HL-60 (cell line): ENCODE measurements around the gene PPP1R9A.

ENCODE experiments used
- DNase-seq, 2 experiments: peaks; one replicate each; pipeline ENCODE4 v3.0.0-alpha.2; 2010 to 2020; ENCODE audit warnings: low read depth in 1 of 2, low spot score in 1 of 2
- H3K27ac ChIP-seq: fragments of 250-450 bp; sonication (Bioruptor Pico); replicated peaks from 2 replicates; pipeline ENCODE4 v1.5.1; 2020; ENCODE audit warnings: mild to moderate bottlenecking, moderate library complexity
- H3K27me3 ChIP-seq: fragments of 250-450 bp; sonication (Bioruptor Pico); 2 replicates; pipeline ENCODE4 v1.5.1; 2021; ENCODE audit warnings: mild to moderate bottlenecking, moderate library complexity; ENCODE audit not compliant: insufficient read depth, poor library complexity, severe bottlenecking
- H3K4me3 ChIP-seq: replicated peaks from 2 replicates; pipeline ENCODE4 v1.5.1; 2011; ENCODE audit warnings: mild to moderate bottlenecking, control low read depth, low read length; ENCODE audit not compliant: insufficient read depth
- CTCF ChIP-seq: IDR thresholded peaks from one replicate; pipeline ENCODE4 v1.5.1; 2011; ENCODE audit warnings: low read length, control low read depth, inconsistent platforms; ENCODE audit not compliant: insufficient read depth
- GABPA ChIP-seq: IDR thresholded peaks from 2 replicates; pipeline ENCODE4 v1.6.1; 2012; ENCODE audit warnings: low read depth
- POLR2AphosphoS5 ChIP-seq: IDR thresholded peaks from 2 replicates; pipeline ENCODE4 v1.6.1; 2012; ENCODE audit warnings: low read depth
- SPI1 ChIP-seq: IDR thresholded peaks from 2 replicates; pipeline ENCODE4 v1.6.1; 2012; ENCODE audit warnings: low read depth, mild to moderate bottlenecking, borderline replicate concordance
- TF ChIP-seq, protein P1 (sequence below): IDR thresholded peaks from 2 replicates; pipeline ENCODE4 v1.6.1; 2012; ENCODE audit warnings: low read depth; ENCODE audit not compliant: insufficient replicate concordance

The PPP1R9A gene

DNA sequence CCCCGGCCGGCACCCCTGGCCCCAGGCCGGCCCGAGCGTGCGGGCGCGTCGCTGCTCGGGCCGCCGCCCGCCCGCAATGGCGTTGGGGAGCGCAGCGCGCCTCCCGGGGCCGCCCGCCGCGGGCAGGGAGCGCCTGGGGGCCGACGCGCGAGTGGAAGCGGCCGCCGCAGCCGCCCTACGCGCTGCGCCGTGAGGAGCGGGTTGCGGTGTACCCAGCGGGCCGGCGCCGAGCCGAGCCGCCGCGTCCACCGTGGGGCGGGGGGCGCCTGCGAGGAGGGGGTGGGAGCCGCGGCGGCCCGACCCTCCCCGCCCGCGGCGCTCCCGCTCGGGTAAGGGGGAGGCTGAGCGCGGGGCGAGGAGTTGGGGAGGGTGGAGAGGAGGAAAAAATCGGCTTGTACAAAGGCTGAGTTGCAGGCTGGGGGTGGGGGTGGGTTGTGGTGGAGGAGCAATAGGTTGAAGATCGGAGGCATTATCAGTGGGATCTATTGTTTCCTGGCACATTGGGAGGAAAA is 473 bp downstream of the PPP1R9A start:
- DNase-seq = no peak
- no peak overlapping the region for H3K4me3 ChIP-seq
- TF ChIP-seq POLR2AphosphoS5 (no peak), CTCF (no peak), GABPA (no peak), SPI1 (no peak)
- TF ChIP-seq, protein P1, sequence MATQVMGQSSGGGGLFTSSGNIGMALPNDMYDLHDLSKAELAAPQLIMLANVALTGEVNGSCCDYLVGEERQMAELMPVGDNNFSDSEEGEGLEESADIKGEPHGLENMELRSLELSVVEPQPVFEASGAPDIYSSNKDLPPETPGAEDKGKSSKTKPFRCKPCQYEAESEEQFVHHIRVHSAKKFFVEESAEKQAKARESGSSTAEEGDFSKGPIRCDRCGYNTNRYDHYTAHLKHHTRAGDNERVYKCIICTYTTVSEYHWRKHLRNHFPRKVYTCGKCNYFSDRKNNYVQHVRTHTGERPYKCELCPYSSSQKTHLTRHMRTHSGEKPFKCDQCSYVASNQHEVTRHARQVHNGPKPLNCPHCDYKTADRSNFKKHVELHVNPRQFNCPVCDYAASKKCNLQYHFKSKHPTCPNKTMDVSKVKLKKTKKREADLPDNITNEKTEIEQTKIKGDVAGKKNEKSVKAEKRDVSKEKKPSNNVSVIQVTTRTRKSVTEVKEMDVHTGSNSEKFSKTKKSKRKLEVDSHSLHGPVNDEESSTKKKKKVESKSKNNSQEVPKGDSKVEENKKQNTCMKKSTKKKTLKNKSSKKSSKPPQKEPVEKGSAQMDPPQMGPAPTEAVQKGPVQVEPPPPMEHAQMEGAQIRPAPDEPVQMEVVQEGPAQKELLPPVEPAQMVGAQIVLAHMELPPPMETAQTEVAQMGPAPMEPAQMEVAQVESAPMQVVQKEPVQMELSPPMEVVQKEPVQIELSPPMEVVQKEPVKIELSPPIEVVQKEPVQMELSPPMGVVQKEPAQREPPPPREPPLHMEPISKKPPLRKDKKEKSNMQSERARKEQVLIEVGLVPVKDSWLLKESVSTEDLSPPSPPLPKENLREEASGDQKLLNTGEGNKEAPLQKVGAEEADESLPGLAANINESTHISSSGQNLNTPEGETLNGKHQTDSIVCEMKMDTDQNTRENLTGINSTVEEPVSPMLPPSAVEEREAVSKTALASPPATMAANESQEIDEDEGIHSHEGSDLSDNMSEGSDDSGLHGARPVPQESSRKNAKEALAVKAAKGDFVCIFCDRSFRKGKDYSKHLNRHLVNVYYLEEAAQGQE = no peak

DNA sequence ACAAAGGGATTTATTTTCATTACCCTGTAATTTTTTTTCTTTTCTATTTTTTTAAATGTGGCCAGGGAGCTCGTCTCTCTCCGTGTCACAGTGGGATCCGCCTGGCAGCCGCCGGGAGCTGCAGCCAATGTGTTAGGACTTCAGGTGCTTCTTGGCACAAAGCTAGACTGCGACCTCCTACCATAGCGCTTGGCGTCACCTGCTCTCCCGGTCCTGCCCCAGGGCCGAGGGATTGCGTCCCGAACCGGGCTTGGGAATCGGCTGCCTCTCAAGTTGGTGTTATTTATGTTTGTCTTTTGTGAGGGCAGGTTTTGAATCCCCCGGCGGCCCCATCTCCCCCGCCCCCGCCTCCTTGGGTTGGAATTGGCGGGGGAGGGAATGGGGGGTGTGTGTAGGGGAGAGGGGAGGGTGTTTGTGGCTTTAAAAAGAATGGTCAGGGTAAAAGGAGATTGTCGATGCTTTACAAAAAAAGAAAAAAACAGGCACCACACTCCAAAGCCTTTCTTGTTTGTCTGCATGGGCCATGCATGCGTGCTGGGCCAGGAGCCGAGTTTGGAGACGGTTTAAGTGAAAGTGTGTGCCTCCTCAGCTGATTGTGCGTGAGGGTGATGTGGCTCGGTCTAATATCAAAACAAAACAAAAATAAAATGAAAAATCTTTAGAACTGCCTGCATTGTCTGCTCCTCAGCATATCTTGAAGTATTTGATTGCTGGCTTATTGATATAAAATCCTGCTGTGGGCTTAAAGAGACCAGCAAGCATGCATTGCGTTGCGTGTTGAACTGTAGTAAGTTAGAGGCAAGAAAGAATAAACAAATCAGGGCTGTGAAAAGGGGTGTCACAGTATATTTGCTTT is 1.2 kb downstream of the PPP1R9A start:
- TF ChIP-seq SPI1 (no peak), GABPA (no peak), POLR2AphosphoS5 (no peak), CTCF (no peak)
- TF ChIP-seq, protein P1 = no peak
- H3K27ac ChIP-seq = no peak overlapping the region
- H3K27me3 ChIP-seq = peaks cover 11% of the 10 kb centered on the region
- DNase-seq = no peak
- no peak overlapping the region for H3K4me3 ChIP-seq

More for the DNA sequence above, 473 bp downstream of the PPP1R9A start:
- Histone ChIP-seq H3K27ac (no peak overlapping the region), H3K27me3 (peaks cover 11% of the 10 kb centered on the region)

DNA sequence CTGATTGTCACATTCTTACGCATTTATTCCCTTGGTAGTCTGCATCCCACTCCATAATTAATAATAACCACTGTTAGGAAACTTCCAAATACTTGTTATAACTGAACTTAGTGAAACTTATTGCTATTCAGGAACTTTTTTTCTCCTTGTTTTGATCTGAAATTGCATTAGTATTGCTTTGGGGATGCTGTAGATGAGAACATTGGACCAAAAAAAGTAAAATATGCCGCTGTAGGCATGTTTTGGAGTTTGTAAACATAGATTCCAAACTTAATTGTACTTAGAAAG is 1.7 kb downstream of the PPP1R9A start:
- no peak for DNase-seq
- H3K4me3 ChIP-seq = no peak overlapping the region
- TF ChIP-seq GABPA (no peak), POLR2AphosphoS5 (no peak), SPI1 (no peak), CTCF (no peak)
- TF ChIP-seq, protein P1 = no peak
- peaks cover 11% of the 10 kb centered on the region for H3K27me3 ChIP-seq
- no peak overlapping the region for H3K27ac ChIP-seq
